ENCODE data around the gene SHPK. TPM values are rescaled to one million over a fixed set of nuclear protein-coding genes. Genes with fewer than 3 reads are reported as not detected.
"Not testable (repeated sequence)": the region's sequence is repeated elsewhere in the genome, so short reads cannot be mapped to it uniquely, and the experiment has no call there.

SHPK gene
- polyA plus RNA-seq, 1 experiment, result 5.6 TPM

DNA sequence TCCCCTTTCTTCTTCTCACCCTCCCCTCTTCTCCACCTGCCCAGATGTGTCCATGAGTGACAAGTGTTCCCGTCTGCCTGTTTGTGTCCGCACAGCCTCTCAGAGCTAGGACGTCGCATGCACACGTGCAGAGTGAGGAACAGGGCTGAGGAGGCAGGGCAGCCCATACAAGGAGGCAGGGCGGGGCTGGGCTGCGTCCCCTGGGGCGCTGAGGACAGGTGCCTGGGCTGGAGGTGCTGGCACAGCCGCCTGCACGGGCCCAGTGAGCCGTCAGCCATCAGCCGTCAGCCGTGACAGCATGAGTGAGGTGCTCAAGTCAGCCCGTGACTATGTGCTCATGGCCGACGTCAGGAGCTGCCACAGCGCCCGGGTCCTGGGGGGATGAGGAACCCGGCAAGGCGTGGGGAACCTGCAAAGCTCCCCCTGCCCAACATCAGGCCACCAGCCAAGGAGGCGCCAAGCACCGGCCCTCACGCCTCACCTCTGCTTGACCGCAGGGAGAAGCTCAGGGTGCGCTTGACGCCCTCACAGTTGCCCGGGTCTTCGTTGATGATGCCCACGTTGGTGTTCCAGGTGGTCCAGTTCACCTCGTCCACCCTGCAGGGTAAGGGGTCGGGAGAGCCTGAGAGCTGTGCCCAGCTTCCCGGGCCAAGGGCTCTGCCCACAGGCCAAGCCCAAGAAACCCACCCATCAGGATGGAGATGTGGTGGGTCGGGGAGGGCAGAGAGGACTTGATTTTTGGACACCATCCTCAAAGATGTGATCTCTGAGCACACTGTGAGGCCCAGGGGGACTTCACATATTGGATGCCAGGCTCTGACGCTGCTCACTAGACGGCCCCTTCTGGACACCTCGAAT lies 64.8 kb downstream of the SHPK start:
- POLR2A ChIA-PET, result no interaction called here
- H3K27me3 ChIP-seq (ENCODE audit: control insufficient read depth, insufficient read depth, low read length), result no peaks in the 10 kb centered on the region
- TF ChIP-seq, protein P1, sequence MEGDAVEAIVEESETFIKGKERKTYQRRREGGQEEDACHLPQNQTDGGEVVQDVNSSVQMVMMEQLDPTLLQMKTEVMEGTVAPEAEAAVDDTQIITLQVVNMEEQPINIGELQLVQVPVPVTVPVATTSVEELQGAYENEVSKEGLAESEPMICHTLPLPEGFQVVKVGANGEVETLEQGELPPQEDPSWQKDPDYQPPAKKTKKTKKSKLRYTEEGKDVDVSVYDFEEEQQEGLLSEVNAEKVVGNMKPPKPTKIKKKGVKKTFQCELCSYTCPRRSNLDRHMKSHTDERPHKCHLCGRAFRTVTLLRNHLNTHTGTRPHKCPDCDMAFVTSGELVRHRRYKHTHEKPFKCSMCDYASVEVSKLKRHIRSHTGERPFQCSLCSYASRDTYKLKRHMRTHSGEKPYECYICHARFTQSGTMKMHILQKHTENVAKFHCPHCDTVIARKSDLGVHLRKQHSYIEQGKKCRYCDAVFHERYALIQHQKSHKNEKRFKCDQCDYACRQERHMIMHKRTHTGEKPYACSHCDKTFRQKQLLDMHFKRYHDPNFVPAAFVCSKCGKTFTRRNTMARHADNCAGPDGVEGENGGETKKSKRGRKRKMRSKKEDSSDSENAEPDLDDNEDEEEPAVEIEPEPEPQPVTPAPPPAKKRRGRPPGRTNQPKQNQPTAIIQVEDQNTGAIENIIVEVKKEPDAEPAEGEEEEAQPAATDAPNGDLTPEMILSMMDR (IDR thresholded peaks at IDR 0.05; ENCODE audit: insufficient read depth, low read depth, low read length), result no peak
- H3K36me3 ChIP-seq (ENCODE audit: control insufficient read depth, insufficient read depth, low read length), result peaks cover 7% of the 10 kb centered on the region; the same call in 1 of the 2 replicates
- CTCF ChIA-PET, result interaction anchor here (0.7 to 1.5 kb wide), 2 partner anchors 13 to 76 kb away, joined by 3 to 7 read pairs; no protein-coding TSS in a partner anchor
- no peak for DNase-seq (ENCODE audit: low read depth)
- H3K4me3 ChIP-seq (ENCODE audit: low read depth, low read length), result no peak overlapping the region

DNA sequence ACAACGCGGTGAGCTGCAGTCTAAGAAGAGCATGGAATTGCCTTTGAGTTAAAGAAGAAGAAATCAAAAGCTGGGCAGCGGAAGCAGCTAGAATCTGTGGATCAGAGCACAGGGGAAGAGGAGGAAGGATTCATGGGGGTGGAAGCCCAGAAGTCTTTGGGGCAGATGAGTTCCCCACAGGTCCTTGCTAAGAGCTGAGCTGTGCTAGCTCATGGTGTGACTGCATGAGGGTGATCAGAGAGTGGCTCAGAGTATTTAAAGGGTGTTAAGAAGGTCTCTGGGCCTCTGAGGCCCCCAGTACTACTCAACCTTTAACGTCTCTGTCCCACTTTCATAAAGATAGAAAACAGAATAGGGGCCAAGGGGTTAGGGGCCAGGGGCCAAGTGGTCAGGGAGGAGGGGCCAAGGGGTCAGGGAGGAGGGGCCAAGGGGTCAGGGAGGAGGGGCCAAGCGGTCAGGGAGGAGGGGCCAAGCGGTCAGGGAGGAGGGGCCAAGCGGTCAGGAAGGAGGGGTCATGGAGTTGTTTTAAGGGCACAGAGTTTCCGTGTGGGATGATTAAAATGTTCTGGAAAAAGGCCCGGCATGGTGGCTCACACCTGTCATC lies 66.4 kb downstream of the SHPK start:
- Histone ChIP-seq H3K27me3 (ENCODE audit: control insufficient read depth, insufficient read depth, low read length) (no peaks in the 10 kb centered on the region), H3K4me3 (ENCODE audit: low read depth, low read length) (no peak overlapping the region), H3K36me3 (ENCODE audit: control insufficient read depth, insufficient read depth, low read length) (peaks cover 8% of the 10 kb centered on the region; the same call in 1 of the 2 replicates)
- no peak for DNase-seq (ENCODE audit: low read depth)
- ChIA-PET POLR2A (no interaction called here), CTCF (no interaction called here)
- TF ChIP-seq, protein P1 (IDR thresholded peaks at IDR 0.05; ENCODE audit: insufficient read depth, low read depth, low read length), result no peak

DNA sequence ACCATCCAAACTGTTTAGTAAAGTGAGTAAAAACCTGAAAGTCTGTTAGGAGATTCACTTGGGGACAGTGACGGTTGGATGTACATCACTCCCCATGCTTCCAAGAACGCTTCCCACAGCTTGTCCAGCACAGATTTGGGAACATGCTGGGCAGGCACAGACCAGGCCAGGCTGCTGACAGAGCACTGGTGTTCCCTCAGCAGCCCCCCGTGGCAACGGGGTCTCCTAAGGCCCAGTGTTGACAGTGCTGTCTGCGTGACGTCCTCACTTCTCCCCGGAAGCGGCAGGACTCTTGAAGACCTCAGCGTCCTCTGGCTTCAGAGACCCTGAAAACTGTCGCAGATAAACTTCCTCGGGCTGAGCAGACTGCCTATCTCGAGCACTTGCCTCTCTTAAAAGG lies 69.5 kb downstream of the SHPK start:
- H3K27me3 ChIP-seq (ENCODE audit: control insufficient read depth, insufficient read depth, low read length), result no peaks in the 10 kb centered on the region
- H3K36me3 ChIP-seq (ENCODE audit: control insufficient read depth, insufficient read depth, low read length), result peaks cover 4% of the 10 kb centered on the region; the same call in 1 of the 2 replicates
- TF ChIP-seq, protein P1 (IDR thresholded peaks at IDR 0.05; ENCODE audit: insufficient read depth, low read depth, low read length), result no peak
- ChIA-PET CTCF (no interaction called here), POLR2A (no interaction called here)
- DNase-seq (ENCODE audit: low read depth), result no peak
- no peak overlapping the region for H3K4me3 ChIP-seq (ENCODE audit: low read depth, low read length)

DNA sequence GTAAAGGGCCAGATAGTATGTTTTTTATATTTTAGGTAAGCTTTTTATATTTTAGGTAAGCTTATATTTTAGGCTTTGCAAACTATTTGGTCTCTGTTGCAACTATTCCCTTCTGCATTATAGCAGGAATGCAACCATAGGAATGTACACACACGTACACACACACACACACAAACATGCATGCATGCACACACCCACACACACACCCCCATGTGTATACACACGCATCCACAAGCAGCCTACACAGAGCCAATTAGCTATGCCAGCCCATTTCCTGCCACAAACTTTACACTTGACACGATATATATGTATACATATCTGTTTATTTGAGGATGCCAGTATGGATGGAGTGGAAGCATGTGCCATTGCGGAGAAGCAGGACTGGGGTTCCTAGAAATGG lies 70.9 kb downstream of the SHPK start:
- TF ChIP-seq, protein P1 (IDR thresholded peaks at IDR 0.05; ENCODE audit: insufficient read depth, low read depth, low read length), result no peak
- H3K27me3 ChIP-seq (ENCODE audit: control insufficient read depth, insufficient read depth, low read length), result no peaks in the 10 kb centered on the region
- peaks cover 1% of the 10 kb centered on the region; the same call in 1 of the 2 replicates for H3K36me3 ChIP-seq (ENCODE audit: control insufficient read depth, insufficient read depth, low read length)
- no peak for DNase-seq (ENCODE audit: low read depth)
- CTCF ChIA-PET, result interaction anchor here (0.9 kb wide), 1 partner anchor 9 kb away, joined by 3 read pairs; no protein-coding TSS in a partner anchor
- POLR2A ChIA-PET, result no interaction called here
- no peak overlapping the region for H3K4me3 ChIP-seq (ENCODE audit: low read depth, low read length)

DNA sequence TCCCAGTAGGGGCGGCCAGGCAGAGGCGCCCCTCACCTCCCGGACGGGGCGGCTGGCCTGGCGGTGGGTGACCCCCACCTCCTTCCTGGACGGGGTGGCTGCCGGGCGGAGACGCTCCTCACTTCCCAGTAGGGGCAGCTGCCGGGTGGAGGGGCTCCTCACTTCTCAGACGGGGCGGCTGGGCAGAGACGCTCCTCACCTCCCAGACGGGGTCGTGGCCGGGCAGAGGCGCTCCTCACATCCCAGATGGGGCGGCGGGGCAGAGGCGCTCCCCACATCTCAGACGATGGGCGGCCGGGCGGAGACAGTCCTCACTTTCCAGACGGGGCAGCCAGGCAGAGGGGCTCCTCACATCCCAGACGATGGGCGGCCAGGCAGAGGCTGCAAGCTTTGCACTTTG lies 71.8 kb downstream of the SHPK start:
- CTCF ChIA-PET, result interaction anchor here (0.9 kb wide), 1 partner anchor 8 kb away, joined by 3 read pairs; no protein-coding TSS in a partner anchor
- H3K27me3 ChIP-seq (ENCODE audit: control insufficient read depth, insufficient read depth, low read length); POLR2A ChIA-PET; H3K4me3 ChIP-seq (ENCODE audit: low read depth, low read length); H3K36me3 ChIP-seq (ENCODE audit: control insufficient read depth, insufficient read depth, low read length); DNase-seq (ENCODE audit: low read depth): not testable (repeated sequence)
